GM21737 (cell line): ENCODE results near the gene PTDSS2.
"Not testable (repeated sequence)": the region's sequence is repeated elsewhere in the genome, so short reads cannot be mapped to it uniquely, and the experiment has no call there.

Experiments
- ATAC-seq: cut with Tn5 transposase; IDR thresholded peaks from one replicate; pipeline ENCODE4 v1.9.1; 2021; ENCODE audit warnings: mild to moderate bottlenecking, moderate library complexity; ENCODE audit not compliant: unreplicated experiment

The PTDSS2 gene

GRCh38 chr11:503179-503981, 53.3 kb downstream of the PTDSS2 start:
- ATAC-seq: no peak

GRCh38 chr11:504053-504993, 54.2 kb downstream of the PTDSS2 start:
- ATAC-seq: no peak

- ATAC-seq: no peak
These were observed 54.9 kb downstream of the PTDSS2 start for GRCh38 chr11:504994-505344.

- peak; percentile 54 for ATAC-seq
These were observed 56.3 kb downstream of the PTDSS2 start for GRCh38 chr11:506238-506994.

GRCh38 chr11:506995-507726, 57.1 kb downstream of the PTDSS2 start, which contains the start of gene RNH1:
TSS of gene RNH1 (minus strand) at chr11:507242. CDS start at chr11:502162, 5,080 bp downstream.
- ATAC-seq: peak; percentile 47

- ATAC-seq: no peak
These were observed 57.8 kb downstream of the PTDSS2 start for GRCh38 chr11:507727-508515.

GRCh38 chr11:508956-509355, 58.9 kb downstream of the PTDSS2 start:
- ATAC-seq: no peak

GRCh38 chr11:512761-513595, 62.9 kb downstream of the PTDSS2 start:
- ATAC-seq: no peak

GRCh38 chr11:514606-515005, 64.5 kb downstream of the PTDSS2 start:
- ATAC-seq: no peak

GRCh38 chr11:515131-515530, 65.1 kb downstream of the PTDSS2 start:
- no peak for ATAC-seq

- no peak for ATAC-seq
These were observed 66.3 kb downstream of the PTDSS2 start for GRCh38 chr11:516400-516799.

GRCh38 chr11:516918-517685, 67.0 kb downstream of the PTDSS2 start:
- not testable (repeated sequence) for ATAC-seq

GRCh38 chr11:518463-519202, 68.6 kb downstream of the PTDSS2 start:
- ATAC-seq: peak; percentile 84

- no peak for ATAC-seq
These were observed 70.5 kb downstream of the PTDSS2 start for GRCh38 chr11:520428-521176.

GRCh38 chr11:521177-521688, 71.2 kb downstream of the PTDSS2 start:
- ATAC-seq: no peak

GRCh38 chr11:526192-526591, 76.1 kb downstream of the PTDSS2 start:
- no peak for ATAC-seq
